Neural cell (in vitro differentiated cells): ENCODE results near the gene PIK3CG.

Experiments
- CTCF ChIP-seq: fragments of 450-650 bp; IDR thresholded peaks from 2 replicates; pipeline ENCODE4 v1.5.1; 2014; ENCODE audit warnings: antibody characterized with exemption, mild to moderate bottlenecking, moderate library complexity; ENCODE audit not compliant: poor library complexity, severe bottlenecking
- EP300 ChIP-seq: fragments of 450-650 bp; conservative IDR thresholded peaks from 2 replicates; pipeline ENCODE4 v1.6.1; 2014; ENCODE audit warnings: antibody characterized with exemption, mild to moderate bottlenecking, moderate library complexity; ENCODE audit not compliant: poor library complexity, severe bottlenecking
- EZH2 ChIP-seq: fragments of 200-600, 300-800 bp; shearing (Covaris generic), sonication (generic); IDR thresholded peaks from 2 replicates; pipeline ENCODE4 v1.6.1; 2014; ENCODE audit warnings: antibody characterized with exemption, low read length, borderline replicate concordance, mild to moderate bottlenecking; ENCODE audit not compliant: insufficient read depth, poor library complexity, severe bottlenecking
- MXI1 ChIP-seq: fragments of 450-650 bp; conservative IDR thresholded peaks from 2 replicates; pipeline ENCODE4 v1.6.1; 2014; ENCODE audit warnings: antibody characterized with exemption, mild to moderate bottlenecking; ENCODE audit not compliant: poor library complexity, severe bottlenecking
- POLR2AphosphoS5 ChIP-seq: IDR thresholded peaks from 2 replicates; pipeline ENCODE4 v1.6.1; 2012
- RAD21 ChIP-seq: fragments of 450-650 bp; conservative IDR thresholded peaks from 2 replicates; pipeline ENCODE4 v1.6.1; 2014; ENCODE audit warnings: antibody characterized with exemption, mild to moderate bottlenecking, moderate library complexity
- REST ChIP-seq: IDR thresholded peaks from 2 replicates; pipeline ENCODE4 v1.6.1; 2012; ENCODE audit warnings: borderline replicate concordance
- SMC3 ChIP-seq: fragments of 450-650 bp; conservative IDR thresholded peaks from 2 replicates; pipeline ENCODE4 v1.6.1; 2014; ENCODE audit warnings: antibody characterized with exemption, mild to moderate bottlenecking, moderate library complexity; ENCODE audit not compliant: poor library complexity
- TAF1 ChIP-seq: IDR thresholded peaks from 2 replicates; pipeline ENCODE4 v1.6.1; 2012; ENCODE audit warnings: low read depth

GRCh38 chr7:106944035-106944665 is 79.1 kb downstream of the PIK3CG start:
- TF ChIP-seq CTCF, result no peak
- no peak for TF ChIP-seq EZH2
- no peak for TF ChIP-seq POLR2AphosphoS5
- no peak for TF ChIP-seq RAD21
- no peak for TF ChIP-seq TAF1
- no peak for TF ChIP-seq SMC3
- TF ChIP-seq EP300, result no peak
- no peak for TF ChIP-seq MXI1
- TF ChIP-seq REST, result no peak
